Lower leg skin (tissue), 4 donors: ENCODE measurements around the gene SRRT. TPM values are rescaled to one million over a fixed set of nuclear protein-coding genes. Genes with fewer than 3 reads are reported as not detected.

ENCODE experiments used
- DNase-seq, 2 donors: peaks; one replicate each; pipeline ENCODE4 v3.0.0-alpha.2; 2019; ENCODE audit warnings: low spot score in 2 of 2
- H3K4me3 ChIP-seq: fragments of 200-600 bp; sonication (generic); 2 replicates; pipeline ENCODE4 v1.5.1; 2017; ENCODE audit warnings: mild to moderate bottlenecking, low read depth; ENCODE audit not compliant: poor library complexity, severe bottlenecking
- CTCF ChIP-seq, 3 donors: fragments of 450-650 bp; IDR thresholded peaks; one replicate each; pipeline ENCODE4 v1.5.1; 2016; ENCODE audit warnings: antibody characterized with exemption in 3 of 3, mild to moderate bottlenecking in 3 of 3, moderate library complexity in 2 of 3
- POLR2A ChIP-seq, 2 donors: fragments of 450-650 bp; IDR thresholded peaks; one replicate each; pipeline ENCODE4 v1.6.1; 2016 to 2017; ENCODE audit warnings: antibody characterized with exemption in 2 of 2, mild to moderate bottlenecking in 1 of 2, moderate library complexity in 1 of 2
- WGBS, 2 donors: methylation state at CpG; one replicate each; pipeline ENCODE4 v1.1.5; 2018; 5-methylcytosine and 5-hydroxymethylcytosine counted together
- intact Hi-C: fragments of 100-400 bp; cut with DNase I; formaldehyde crosslinking; loops from one replicate; pipeline ENCODE4 v1.15.0; 2023; ENCODE audit warnings: low total_unique reads
- total RNA-seq, 4 donors: library from RNA; depleted of rRNA; stranded (reverse); fragments of >200 nt; gene quantifications; one replicate each; pipeline ENCODE4 v1.1.0, GENCODE V29; 2016

SRRT gene, protein sequence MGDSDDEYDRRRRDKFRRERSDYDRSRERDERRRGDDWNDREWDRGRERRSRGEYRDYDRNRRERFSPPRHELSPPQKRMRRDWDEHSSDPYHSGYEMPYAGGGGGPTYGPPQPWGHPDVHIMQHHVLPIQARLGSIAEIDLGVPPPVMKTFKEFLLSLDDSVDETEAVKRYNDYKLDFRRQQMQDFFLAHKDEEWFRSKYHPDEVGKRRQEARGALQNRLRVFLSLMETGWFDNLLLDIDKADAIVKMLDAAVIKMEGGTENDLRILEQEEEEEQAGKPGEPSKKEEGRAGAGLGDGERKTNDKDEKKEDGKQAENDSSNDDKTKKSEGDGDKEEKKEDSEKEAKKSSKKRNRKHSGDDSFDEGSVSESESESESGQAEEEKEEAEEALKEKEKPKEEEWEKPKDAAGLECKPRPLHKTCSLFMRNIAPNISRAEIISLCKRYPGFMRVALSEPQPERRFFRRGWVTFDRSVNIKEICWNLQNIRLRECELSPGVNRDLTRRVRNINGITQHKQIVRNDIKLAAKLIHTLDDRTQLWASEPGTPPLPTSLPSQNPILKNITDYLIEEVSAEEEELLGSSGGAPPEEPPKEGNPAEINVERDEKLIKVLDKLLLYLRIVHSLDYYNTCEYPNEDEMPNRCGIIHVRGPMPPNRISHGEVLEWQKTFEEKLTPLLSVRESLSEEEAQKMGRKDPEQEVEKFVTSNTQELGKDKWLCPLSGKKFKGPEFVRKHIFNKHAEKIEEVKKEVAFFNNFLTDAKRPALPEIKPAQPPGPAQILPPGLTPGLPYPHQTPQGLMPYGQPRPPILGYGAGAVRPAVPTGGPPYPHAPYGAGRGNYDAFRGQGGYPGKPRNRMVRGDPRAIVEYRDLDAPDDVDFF
- 100 to 1,000 TPM in 2 of 4 donors, 10 to 100 TPM in 2; 73.3 to 129 (median 107) TPM for total RNA-seq

DNA sequence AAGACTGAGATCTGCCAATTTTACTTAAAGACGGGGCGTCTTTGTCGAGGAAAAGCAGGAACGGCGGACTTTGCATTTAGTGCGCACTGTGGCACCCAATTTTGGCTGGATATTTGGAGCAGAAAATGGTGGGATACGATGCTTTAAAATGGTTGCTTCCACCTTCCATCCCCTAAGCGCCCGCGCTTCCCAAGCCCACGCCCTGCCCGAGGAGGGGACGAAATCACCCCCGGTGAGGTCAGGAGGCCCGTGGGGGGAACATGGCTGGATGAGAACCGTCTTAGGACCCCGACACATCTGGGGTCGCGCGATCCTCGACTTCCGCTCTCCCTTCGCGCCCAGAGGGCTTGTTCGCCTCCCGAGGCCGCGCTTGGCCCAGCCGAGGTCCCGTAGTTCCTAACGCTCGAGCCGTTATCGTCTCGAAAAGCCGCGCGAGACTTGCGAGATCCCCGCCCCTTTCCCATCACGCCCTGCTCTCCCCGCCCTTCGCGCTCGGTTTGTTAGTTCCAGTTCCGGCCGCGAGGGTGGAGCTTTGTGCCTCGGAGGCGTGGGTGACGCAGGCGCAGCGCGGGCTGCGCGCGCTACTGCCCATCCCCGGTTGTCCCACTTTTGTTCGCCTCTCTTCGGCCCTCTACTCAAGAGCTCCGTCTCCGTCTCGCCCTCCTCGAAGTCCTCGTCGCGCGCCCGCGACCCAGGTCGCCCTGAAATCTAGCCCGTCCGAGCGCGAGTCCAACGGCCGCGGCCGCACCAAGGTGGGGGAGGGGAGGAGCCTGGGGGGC lies at the start of gene SRRT:
Gene SRRT, plus strand, starts transcription at position 527 of the 779 bp plus-strand sequence. CDS start 488 bp downstream, outside the sequence.
- intact Hi-C loops: no loop called here
- peak in 1 of 3 donors; percentile 55 for TF ChIP-seq CTCF (IDR thresholded peaks at IDR 0.05)
- TF ChIP-seq POLR2A (IDR thresholded peaks at IDR 0.05): peak in 1 of 2 donors; percentile 60
- DNase-seq: peak; percentile 99 to 100
- H3K4me3 ChIP-seq: peak within 1 kb of the TSS; percentile 96
- 1 to 2% methylated on average over 57 to 74 of the region's 79 CpGs for WGBS, 2 donors

DNA sequence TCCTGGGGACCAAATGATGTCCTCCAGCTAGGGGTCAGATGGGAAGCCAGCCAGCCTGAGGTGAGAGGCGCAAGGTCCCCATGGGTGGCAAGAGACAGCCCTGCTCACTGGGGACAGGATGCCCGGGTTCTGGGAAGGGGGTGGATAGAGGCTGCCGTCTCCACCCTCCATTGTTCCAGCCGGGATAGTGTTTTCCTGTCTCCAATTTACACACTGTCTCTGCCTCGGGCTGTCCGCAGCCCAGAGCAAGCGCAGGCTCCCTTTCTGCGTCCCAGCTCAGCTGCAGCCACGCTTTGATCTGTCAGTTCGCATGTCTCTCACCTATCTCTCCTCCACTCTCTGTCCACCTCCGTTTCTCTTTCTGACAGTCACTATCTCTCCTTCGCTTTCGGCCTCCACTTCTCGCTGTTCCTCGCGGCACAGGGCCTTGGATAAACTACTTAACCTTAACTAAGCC lies 49.7 kb upstream of the SRRT start:
- intact Hi-C loops: no loop called here
- H3K4me3 ChIP-seq: peak overlapping the region; percentile 59
- TF ChIP-seq CTCF (IDR thresholded peaks at IDR 0.05) (no peak), POLR2A (IDR thresholded peaks at IDR 0.05) (no peak)
- no peak for DNase-seq
- WGBS, 2 donors: 13 to 14% methylated on average over 16 of the region's 16 CpGs

DNA sequence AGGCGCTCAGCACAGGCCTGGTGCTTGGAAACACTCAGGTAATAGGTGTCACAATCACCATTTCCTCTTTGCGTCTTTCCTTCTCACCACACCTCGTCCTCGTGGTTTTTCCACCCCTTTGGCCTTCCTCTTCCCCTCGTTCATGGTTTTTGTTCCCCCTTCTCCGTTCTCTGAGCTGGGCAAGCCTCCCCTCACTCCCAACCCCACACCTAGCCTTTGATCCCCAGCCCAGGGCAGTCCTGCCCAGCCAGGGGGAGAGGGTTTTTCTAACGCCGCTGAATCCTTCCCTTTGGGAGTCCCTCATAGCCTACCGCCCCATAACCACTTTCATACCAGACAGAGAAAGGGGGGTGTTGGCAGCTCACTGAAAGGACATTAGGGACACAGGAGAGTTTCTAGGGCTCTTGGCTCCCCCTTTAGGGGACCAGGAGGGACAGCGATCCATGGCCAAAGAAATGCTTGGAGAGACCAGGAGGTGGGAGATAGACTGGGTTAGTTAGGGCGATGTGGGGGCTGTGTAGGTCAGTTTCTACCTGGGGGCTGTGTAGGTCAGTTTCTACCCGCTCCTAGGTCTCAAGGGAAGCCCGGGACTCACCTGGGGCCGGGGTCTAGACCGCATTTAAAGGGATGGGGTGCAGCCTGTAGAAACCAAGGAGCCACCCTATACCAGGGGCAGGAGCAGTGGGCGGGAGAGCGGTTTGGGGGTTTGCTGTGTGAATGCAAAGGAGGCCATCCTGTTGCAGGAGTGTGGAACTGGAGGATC lies 49.0 kb upstream of the SRRT start:
- no peak for TF ChIP-seq POLR2A (IDR thresholded peaks at IDR 0.05)
- no peak for TF ChIP-seq CTCF (IDR thresholded peaks at IDR 0.05)
- intact Hi-C loops: no loop called here
- H3K4me3 ChIP-seq: peak overlapping the region; percentile 59
- 8 to 15% methylated on average over 17 of the region's 17 CpGs for WGBS, 2 donors
- no peak for DNase-seq

- no peak for DNase-seq
- intact Hi-C loops: no loop called here
- H3K4me3 ChIP-seq: peak overlapping the region; percentile 59
- WGBS, 2 donors: 2% methylated on average over 22 to 24 of the region's 71 CpGs
- no peak for TF ChIP-seq CTCF (IDR thresholded peaks at IDR 0.05)
- no peak for TF ChIP-seq POLR2A (IDR thresholded peaks at IDR 0.05)
Observed at GRCh38 chr7:100826514-100827329, 48.2 kb upstream of the SRRT start.
